Endothelial cell of umbilical vein (primary cell): Measurements from ENCODE around the gene ABHD17A.

Source experiments
- CTCF ChIP-seq, 2 donors: IDR thresholded peaks; 1 replicate in 1 of 2; 2 replicates in 1 of 2; pipeline ENCODE4 v1.5.1; 2011; ENCODE audit warnings: low read length in 2 of 2, mild to moderate bottlenecking in 2 of 2, moderate library complexity in 2 of 2, control low read depth in 1 of 2, inconsistent platforms in 1 of 2, low read depth in 1 of 2; ENCODE audit not compliant: insufficient read depth in 1 of 2; ENCODE audit errors: extremely low read depth in 1 of 2
- FOS ChIP-seq: IDR thresholded peaks from 2 replicates; pipeline ENCODE4 v1.6.1; 2011; ENCODE audit warnings: mild to moderate bottlenecking, low read length, moderate library complexity, borderline replicate concordance; ENCODE audit not compliant: insufficient read depth

DNA sequence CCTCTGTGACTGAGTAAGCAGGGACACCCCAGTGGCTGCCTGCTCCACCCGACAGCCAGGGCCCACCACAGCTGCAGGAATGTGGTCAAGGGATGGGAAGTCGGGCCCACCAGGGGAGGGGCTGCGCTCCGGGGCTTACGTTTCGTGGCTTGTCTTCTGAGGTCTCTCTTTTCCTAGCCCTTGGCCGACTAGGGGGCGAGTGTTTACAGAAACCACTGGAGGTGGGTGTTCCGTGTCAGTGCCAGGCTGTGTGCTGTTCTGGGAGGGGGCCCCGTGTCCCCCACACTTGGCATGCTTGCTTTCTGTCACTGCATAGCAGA is 24.4 kb upstream of the ABHD17A start:
- TF ChIP-seq FOS: no peak
- no peak for TF ChIP-seq CTCF (IDR thresholded peaks at IDR 0.05; ENCODE audit: extremely low read depth in 1 of 2, insufficient read depth in 1 of 2, low read depth in 1 of 2, low read length in 2 of 2)
